GM21367 (cell line): Measurements from ENCODE around the gene GNE.
"Not testable (repeated sequence)": the region's sequence is repeated elsewhere in the genome, so short reads cannot be mapped to it uniquely, and the experiment has no call there.

Experiments used
- ATAC-seq: cut with Tn5 transposase; IDR thresholded peaks from one replicate; pipeline ENCODE4 v1.9.1; 2021; ENCODE audit not compliant: unreplicated experiment

Gene GNE

DNA sequence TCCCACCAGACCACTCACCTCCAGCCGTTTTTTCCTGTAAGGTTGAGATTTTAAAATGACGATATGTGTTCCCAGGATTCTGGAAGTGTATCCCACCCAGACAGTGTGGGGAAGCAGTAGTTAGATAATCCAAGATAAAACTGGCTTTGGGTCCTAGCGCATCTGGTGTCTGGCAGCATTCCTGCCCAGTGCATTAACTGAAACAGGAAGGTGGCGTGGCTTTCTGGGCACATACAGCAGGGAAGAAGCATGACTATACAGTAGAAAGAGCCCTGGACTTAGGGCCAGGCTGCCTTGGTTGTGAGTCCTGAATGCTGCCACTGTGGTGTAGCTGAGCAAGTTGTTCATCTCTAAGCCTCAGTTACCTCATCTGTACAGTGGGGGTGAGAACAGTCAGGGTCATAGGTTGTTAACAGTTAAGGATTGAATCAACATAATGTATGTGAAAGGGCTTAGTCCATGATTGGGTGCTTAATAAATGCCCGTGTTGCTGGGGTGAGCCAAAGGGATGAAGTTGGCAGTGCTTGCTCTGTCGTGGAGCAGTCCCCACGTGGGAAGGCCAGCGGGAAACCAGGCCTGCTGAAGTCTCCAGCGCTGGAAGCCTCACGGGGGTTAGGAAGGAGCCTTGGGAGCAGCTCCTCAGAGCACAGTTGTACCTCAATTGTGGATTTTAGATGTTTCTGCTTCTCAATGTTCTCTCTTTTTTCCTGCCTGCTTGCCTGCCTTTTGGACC lies 49.6 kb downstream of the GNE start:
- ATAC-seq, result no peak

DNA sequence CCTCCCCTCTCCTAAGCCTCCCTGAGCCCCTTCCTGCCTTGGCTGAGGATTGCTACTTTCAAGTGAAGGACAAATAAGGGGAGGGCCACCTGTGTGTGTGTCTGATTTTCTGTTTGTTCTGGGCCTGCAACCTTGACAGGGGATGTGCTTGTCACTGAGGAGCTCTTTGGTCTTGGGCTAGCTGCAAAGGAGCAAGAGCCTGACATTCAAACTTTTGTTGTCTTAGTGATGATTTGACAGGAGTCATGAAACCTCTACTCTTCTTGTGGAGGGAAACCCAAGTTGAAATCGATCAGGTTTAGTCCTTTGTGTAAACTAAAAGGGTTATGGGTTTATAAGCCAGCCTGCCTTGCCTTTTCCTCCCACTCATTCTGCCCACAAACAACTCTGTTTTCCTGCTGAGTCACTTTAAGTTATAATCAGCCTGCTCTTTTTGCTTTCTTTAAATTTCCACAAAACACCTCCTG lies 50.7 kb downstream of the GNE start:
- no peak for ATAC-seq

DNA sequence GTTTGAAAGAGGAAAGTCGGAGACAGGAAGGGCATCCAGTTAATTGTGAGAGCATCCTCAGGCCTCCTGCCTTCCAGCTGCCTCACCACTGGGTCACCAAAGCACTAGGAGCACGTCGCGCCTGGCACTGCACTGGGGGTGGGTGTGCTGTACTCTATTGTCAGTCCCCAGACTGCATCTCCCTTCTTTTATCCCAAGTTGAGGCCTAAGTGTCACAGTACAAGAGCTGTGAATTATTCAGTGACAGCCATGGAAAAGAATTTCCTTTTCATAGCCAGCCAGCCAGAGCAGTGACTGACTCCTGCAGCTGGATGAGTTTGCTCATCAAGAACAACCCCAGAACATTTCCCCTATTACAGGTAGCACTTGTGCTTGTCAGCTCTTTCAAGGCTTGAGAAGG lies 51.2 kb downstream of the GNE start:
- no peak for ATAC-seq

DNA sequence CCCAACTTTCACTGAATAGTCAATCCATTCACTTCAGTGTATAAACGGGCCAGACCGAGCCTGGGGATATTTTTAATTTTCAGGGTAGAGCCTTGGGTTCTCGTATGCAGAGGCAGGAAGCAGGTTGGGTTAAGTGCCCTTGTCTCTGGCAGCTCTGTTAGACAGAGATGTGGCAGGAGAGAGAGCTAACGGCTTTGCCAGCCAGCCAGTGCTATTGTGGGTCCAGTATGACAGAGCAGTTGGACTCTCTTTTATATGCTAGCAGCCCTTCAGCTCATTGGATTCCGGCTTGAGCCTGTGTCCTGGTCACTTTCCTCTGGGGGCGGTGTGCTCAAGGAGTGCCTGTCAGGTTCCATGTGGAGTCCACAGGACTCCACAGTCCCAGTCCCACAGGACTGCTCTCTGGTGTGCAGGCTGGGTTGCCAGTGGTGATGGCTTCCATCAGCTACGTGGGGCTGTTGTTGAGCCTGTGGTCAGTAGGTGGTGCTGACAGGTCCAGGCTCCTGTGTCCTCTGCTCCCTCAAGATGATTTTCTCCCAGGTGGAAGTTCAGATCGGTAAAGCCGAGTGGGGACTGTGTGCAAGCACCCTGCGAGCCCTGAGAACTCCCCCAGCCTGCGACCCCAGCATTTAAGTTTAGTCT lies 53.2 kb downstream of the GNE start:
- no peak for ATAC-seq

DNA sequence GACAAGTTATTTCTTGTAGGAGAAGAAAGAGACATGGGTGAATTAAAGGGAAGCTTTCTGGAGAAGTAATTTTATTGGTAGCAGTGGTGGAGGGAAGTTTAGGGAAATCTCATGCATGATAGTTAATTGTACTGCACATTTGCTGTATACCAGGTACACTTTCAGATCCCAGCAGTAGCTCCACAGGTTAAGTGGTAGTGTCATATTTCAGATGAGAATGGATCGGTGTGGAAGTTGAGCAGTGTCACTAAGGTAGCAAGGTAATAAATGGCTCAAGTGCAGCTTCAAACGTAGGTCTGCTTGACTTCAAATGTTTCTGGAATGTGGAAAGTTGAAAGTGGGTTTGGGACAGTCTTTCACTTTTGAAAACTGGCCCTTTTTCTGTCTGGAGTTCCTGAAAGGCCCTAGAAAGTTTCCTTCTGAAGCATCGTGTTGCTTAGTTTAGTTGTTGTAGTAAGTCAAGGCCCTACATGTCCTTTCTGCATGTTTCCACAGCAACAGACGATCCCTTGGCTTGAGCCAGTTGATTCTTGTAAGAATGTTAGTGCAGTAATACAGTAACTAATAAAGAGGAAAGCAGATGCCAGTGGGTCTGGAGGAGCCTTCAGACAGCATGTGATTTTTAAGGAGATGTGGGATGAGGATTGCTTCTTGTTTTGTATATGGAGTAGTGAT lies 63.8 kb downstream of the GNE start:
- ATAC-seq, result no peak

- no peak for ATAC-seq
Measured at GRCh38 chr9:36193023-36193422, 65.2 kb downstream of the GNE start.

DNA sequence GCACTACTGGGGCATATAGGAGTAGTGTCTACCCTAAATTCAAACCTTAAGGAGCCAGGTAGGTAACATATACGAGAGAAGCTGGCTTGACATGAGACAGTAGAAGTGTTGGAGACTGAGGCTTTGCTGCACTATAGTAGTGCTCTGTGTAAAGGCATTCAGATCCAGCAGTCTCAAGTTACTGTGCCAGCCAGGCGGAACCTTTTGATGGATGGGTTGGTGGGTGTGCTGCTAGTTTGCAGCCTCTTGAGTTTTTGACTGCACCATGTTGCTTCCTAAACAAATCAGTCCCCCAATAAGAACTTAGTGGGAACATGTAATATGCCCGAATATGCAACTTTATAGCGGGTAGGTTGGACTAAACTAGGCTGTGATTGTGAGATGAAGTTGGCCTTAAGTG lies 66.1 kb downstream of the GNE start:
- no peak for ATAC-seq

DNA sequence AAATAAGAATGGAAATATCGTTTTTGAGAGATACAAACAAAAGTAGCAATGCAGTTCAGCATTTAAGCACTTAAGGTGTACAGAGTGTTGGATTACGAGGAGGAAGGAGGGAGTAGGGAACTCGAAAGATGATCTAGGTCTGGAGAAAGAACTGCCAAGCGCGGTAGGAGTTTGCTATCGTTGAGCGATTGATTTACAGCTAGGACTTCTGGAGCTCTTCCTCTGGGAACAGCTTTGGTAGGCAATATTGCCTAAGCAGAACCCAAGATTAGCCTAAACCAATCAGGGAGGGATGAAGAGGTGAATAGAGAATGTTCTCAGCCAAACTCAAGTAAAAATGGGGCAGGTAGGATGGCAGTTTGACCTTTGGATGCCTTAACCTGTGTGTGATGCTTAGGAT lies 66.6 kb downstream of the GNE start:
- no peak for ATAC-seq

DNA sequence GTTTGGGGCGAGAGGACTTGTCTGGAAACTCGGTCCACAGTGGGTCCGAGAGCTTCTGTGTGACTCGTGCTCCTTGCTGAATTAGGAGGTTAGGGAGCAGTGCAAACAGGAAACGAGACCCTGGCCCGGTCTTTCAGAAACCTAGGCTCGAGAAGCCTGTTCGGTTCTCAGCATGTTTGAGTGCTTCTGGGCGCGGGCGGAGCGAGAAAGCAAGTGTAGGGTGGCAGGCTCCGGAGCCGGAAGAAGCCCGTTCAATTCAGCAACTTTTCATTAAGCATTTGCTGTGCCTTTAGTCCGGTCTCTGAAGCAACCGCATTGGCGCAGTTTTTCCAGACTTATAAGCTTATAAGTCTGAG lies 67.0 kb downstream of the GNE start:
- peak; percentile 10 for ATAC-seq

DNA sequence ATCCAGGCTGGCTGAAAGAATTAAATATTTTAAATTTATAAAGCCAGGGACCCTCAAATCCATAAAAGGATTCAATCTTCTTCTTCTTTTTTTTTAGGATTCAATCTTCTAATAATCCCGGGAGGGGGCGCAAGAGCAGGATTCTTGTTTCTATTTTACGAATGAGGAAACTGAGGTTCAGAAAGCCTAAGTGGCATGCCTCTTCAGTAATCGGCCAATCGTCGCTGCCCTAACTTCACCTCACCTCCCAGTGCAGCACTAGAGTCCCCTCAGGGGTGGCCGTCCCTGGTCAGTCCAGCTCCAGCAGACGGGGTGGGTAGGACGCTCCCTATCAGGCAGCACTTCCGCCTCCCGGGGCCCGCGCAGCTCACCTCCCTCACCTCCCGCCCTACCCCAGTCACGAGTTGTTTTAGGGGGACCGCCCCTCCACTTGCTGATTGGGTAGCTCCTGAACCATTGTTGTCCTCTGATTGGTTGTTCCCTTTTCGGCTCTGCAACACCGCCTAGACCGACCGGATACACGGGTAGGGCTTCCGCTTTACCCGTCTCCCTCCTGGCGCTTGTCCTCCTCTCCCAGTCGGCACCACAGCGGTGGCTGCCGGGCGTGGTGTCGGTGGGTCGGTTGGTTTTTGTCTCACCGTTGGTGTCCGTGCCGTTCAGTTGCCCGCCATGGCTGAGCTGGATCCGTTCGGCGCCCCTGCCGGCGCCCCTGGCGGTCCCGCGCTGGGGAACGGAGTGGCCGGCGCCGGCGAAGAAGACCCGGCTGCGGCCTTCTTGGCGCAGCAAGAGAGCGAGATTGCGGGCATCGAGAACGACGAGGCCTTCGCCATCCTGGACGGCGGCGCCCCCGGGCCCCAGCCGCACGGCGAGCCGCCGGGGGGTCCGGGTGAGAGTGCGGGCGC lies 67.6 kb downstream of the GNE start, which contains the start of gene CLTA:
TSS of gene CLTA (plus strand) at position 534 of the 902 bp plus-strand sequence. CDS start at position 670, 136 bp downstream.
- ATAC-seq, result peak; percentile 95

DNA sequence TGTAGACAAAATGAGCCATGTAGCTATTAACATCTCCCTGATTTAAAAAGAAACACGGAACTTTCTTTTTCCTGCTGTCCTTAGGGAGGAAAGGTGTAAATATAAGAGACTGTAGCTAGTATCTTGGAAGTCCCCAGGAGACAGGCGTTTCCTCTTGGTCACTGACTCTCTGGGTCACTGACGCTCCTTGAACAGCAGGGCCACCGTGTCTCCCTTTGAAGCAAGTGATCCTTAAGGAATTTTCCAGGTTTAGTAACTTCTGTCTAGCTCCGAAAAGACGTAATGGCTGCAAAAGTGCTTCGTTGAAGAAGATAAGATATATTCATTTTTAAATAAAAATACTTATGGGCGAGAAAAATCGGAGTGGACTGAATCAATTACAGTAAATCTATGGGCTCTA lies 68.3 kb downstream of the GNE start:
- ATAC-seq, result no peak

DNA sequence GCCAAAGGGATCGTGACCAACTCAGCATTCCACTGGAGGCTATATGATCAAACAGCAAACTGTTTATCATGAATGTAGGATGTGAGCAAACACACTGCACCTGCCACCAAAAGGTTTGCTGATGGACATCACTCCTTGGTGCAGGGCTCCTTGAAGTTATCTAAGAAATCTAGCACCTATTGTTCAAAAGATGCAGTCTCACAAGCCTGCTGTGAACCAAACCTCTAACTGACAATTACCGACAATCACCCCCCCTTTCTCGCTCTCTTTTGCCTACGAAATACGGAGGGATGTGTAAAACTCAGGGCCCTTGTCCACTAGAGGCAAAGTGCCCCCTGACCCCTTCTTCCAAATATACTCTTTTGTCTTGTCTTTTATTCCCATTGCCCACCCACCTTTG lies 70.0 kb downstream of the GNE start:
- ATAC-seq, result no peak

DNA sequence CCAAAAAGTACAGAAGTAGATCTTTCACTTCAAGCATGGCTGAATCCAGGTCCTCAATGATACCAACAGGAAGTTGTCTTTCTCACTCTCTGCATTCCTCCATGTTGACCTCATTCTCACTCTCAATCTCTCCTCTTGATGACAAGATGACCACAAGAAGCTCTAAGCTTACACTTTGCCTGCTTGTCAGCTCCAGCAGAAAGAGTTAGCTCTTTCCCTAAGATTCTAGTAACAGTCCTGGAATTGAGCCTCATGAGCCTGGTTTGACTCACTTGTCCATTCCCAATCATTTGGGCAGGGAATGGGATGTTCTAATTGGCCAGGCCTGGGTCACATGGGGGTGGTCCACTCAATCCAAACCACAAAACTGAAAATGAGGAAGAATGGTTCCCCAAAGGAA lies 70.8 kb downstream of the GNE start:
- ATAC-seq, result no peak

DNA sequence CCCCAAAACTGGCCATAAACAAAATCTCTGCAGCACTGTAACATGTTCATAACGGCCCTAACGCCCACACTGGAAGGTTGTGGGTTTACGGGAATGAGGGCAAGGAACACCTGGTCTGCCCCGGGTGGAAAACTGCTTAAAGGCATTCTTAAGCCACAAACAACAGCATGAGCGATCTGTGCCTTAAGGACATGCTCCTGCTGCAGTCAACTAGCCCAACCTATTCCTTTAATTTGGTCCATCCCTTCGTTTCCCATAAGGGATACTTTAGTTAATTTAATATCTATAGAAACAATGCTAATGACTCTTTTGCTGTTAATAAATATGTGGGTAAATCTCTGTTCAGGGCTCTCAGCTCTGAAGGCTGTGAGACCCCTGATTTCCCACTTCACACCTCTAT lies 78.0 kb downstream of the GNE start:
- not testable (repeated sequence) for ATAC-seq

GRCh38 chr9:36177571-36177970 lies 80.7 kb downstream of the GNE start:
- ATAC-seq, result no peak

DNA sequence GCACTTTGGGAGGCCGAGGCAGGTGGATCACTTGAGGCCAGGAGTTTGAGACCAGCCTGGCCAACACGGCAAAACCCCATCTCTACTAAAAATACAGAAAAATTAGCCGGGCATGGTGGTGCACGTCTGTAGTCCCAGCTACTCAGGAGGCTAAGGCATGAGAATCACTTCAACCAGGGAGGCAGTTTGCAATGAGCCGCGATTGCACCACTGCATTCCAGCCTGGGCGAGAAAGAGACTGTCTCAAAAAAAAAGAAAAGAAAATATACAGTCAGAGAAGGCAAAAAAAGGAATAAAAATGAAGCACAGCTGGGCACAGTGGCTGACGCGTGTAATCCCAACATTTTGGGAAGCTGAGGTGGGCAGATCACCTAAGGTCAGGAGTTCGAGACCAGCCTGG lies 81.8 kb downstream of the GNE start:
- not testable (repeated sequence) for ATAC-seq

GRCh38 chr9:36175209-36175608 lies 83.0 kb downstream of the GNE start:
- ATAC-seq, result not testable (repeated sequence)

GRCh38 chr9:36174731-36175130 lies 83.5 kb downstream of the GNE start:
- ATAC-seq, result no peak

GRCh38 chr9:36174271-36174670 lies 84.0 kb downstream of the GNE start:
- no peak for ATAC-seq

- ATAC-seq, result no peak
Measured at GRCh38 chr9:36173861-36174260, 84.4 kb downstream of the GNE start.

DNA sequence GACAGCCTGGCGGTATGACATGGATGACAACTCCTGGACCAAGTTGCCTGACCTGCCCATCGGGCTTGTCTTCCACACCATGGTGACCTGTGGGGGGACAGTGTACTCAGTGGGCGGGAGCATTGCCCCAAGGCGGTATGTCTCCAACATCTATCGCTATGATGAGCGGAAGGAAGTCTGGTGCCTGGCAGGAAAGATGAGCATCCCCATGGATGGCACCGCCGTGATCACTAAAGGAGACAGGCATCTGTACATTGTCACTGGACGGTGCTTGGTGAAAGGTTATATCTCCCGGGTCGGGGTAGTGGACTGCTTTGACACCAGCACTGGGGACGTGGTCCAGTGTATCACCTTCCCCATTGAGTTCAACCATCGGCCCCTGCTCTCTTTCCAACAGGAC lies 87.7 kb downstream of the GNE start:
- ATAC-seq, result no peak
